H1 (cell line): ENCODE measurements around the gene BAIAP2L2. TPM values are rescaled to one million over a fixed set of nuclear protein-coding genes. Genes with fewer than 3 reads are reported as not detected.

ENCODE experiments used
- BCL11A ChIP-seq, 2 experiments: IDR thresholded peaks; one replicate each; pipeline ENCODE4 v1.6.1; 2011; ENCODE audit warnings: low read depth in 2 of 2, low read length in 2 of 2, mild to moderate bottlenecking in 2 of 2
- CTCF ChIP-seq, 3 experiments: IDR thresholded peaks; 1 replicate in 2 of 3; 2 replicates in 1 of 3; pipeline versions ENCODE4 v1.5.1 to v1.6.1; 2011; ENCODE audit warnings: low read length in 3 of 3, mild to moderate bottlenecking in 3 of 3, inconsistent platforms in 2 of 3, low read depth in 1 of 3, moderate library complexity in 1 of 3; ENCODE audit not compliant: insufficient read depth in 1 of 3; ENCODE audit errors: control extremely low read depth in 1 of 3
- KDM1A ChIP-seq: fragments of 200-600, 300-600 bp; sonication (generic); IDR thresholded peaks from 2 replicates; pipeline ENCODE4 v1.7.1; 2016; ENCODE audit warnings: mild to moderate bottlenecking, low read length, borderline replicate concordance
- SRF ChIP-seq: IDR thresholded peaks from 2 replicates; pipeline ENCODE4 v1.6.1; 2011; ENCODE audit warnings: mild to moderate bottlenecking, low read depth, low read length, moderate library complexity
- polyA plus RNA-seq, 7 experiments: library from polyadenylated mRNA; depleted of rRNA in 3 of 7; stranded (reverse) in 5 of 7; unstranded in 2 of 7; fragments of >200 nt in 5 of 7; fragments of 200-250 nt in 2 of 7; gene quantifications; 1 replicate in 5 of 7; 2 replicates in 1 of 7; 4 replicates in 1 of 7; pipeline versions ENCODE4 v1.2.1 to v1.2.3, GENCODE V29; 2011 to 2013; ENCODE audit warnings: missing spikeins in 2 of 7, mixed read lengths in 2 of 7
- total RNA-seq: library from RNA; stranded (reverse); fragmentation: NEBNext Ultra II Directional; extraction: Animal tissue kit (Norgen Biotek cat#: 25700); gene quantifications from 2 replicates; pipeline ENCODE4 v1.2.1, GENCODE V29; 2021

BAIAP2L2 gene
- total and polyA plus RNA-seq, 2 of the 8 experiments (the other 6 are each of a cell fraction or from before 2014, with no cell fraction given): 5.4 to 10.0 TPM

DNA sequence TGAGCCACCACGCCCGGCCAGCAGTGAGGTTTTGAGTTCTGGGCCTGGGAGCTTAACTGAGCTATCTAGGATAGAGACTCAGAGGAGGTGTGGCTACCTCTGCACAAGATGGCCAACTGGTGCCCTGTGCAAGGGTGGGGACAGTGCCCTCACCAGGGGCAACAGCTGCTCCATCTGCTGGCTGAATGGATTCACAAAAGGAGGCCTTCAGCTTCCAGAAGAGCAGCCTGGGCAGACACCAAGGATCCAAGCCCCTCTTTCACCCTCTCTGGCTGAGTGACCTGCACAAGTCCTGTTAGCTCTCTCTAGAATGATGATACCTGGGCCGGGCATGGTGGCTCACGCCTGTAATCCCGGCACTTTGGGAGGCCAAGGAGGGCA, 33.5 kb upstream of the BAIAP2L2 start (continued):
- TF ChIP-seq CTCF (IDR thresholded peaks at IDR 0.05; ENCODE audit: control extremely low read depth in 1 of 3, insufficient read depth in 1 of 3, low read depth in 1 of 3, low read length in 3 of 3): peak; percentile 32 to 51 (median 43); a peak in 3 of 4 replicates
- TF ChIP-seq BCL11A (IDR thresholded peaks at IDR 0.05; ENCODE audit: low read depth in 2 of 2, low read length in 2 of 2): no peak
- TF ChIP-seq KDM1A: no peak
- TF ChIP-seq SRF: no peak
